ENCODE results near the gene PIP4K2C.
"Not testable (repeated sequence)": the region's sequence is repeated elsewhere in the genome, so short reads cannot be mapped to it uniquely, and the experiment has no call there.

PIP4K2C gene

DNA sequence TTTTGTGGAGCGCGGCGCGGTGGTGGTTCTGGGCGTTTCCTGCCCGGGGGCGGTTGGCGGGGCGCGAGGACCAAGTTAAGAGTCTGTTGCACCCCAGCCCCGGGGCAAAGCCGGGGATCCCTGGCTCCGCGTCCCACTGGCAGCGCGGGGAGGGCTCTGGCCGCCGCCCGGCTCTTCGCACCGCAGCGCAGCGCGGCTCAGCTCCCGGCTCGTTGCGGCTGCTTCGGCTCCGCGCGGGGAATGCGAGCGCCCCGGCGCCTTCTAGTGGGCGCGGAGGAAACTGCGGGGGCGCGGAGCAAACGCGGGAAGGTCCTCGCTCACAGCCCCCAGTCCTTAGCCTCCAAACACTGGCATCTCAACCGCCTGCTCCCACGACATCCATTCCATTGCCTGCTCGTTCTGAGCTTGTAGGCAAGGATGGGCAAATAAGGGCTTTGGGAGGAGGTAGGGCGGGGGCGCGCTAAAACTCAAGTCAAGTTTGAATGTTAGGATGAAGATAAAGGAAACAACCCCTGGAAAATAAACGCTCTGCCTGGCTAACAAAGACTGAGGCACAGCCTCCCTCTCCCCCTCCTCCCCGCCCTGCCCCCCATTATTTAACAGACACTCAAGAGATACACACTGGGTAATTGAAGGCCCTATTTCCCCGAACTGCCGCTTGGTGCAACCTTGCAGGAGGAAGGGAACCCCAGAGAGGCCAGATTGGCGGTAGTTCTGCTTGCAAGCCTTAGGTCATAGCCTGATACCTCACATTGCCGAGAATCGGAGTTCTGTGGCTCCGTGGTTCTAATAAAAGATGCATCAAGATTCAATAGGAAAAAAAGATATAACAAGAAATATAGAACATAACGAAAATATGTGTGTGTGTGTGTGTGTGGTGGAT, 42.2 kb downstream of the PIP4K2C start, which contains the start of gene B4GALNT1:
B4GALNT1 (minus strand) TSS at position 244 of the 883 bp plus-strand sequence. CDS start 1,069 bp downstream, outside the sequence.
- peak in 35 of 56 donors; percentile 20 to 73 (median 47) for DNase-seq

DNA sequence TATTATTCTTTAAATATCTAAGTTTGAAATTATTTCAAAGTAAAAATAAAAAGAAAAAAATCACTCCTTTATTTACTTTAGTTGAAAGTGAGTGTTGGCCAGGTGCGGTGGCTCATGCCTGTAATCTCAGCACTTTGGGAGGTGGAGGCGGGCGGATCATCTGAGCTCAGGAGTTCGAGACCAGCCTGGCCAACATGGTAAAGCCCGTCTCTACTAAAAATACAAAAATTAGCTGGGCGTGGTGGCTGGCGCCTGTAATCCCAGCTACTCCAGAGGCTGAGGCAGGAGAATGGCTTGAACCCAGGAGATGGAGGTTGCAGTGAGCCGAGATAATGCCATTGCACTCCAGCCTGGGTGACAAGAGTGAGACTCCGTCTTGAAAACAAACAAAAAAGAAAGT, 45.7 kb downstream of the PIP4K2C start:
- not testable (repeated sequence) for DNase-seq

DNA sequence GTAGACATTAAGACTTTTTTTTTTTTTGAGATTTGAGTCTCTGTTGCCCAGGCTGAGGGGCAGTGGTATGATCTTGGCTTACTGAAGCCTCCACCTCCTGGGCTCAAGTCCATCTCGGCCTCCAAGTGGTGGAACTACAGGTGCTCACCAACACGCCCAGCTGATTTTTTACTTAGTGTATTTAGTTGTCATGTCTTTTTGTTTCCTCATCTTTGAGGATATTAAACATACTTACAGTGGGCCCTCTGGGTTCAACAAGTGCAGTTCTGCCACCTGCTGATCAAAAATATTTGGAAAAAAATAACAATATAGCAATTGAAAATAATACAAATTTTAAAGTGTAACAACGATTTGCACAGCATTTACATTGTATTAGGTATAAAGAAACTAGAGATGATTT, 46.4 kb downstream of the PIP4K2C start:
- no peak for DNase-seq

DNA sequence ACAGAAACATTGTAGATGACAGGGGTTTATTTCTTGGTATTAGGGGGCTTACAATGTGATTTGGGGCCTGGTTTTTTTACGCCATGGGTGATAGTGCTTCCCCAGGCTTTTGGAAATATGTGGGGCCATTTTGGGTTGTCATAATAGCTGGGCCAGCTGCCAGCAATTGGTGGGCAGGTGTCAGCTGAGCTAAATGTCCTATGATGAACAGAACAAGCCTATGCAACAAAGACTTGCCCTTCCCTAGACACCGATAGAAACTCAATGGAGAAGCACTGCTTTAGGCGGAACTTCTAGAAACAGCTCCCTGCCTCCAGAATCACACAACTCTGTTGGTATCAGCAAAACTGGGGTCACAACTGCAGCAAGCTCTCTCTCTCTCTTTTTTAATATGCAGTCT, 47.1 kb downstream of the PIP4K2C start:
- DNase-seq: no peak

- DNase-seq: no peak
Observed at GRCh38 chr12:57640175-57641042, 49.4 kb downstream of the PIP4K2C start.

DNA sequence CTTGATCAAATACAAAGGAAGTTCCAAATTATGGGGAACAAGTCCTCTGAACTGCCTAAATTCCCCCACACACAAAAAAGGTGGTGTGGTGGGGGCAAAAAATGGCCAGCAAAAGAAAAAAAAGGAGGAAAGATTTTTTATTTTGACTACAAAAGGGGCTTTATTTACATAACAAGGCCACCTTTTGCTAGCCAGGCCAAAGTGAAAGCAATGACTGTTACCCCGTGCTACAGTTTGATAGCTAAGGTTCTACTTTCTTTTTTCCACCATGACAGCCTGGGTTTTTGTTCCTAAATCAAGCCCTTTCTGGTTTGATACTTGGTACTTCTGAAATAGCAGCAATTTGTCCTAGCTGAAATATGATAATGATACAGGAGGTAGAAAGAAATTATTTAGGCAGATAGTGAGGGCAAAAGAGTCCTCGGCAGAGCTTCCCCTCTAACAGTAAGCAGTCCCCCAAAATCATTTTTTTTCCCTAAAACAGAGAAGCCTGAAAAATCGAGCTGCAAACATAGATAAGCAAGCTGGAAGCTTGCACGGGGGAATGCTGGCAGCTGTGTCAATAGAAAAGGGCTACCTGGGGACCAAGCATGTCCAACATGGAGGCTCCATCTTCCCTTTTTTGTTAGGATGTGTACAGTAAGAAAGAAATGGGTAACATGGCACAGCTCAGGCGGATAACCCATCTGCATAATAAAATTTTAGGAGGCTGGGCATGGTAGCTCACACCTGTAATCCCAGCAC, 50.9 kb downstream of the PIP4K2C start:
- no peak for DNase-seq

DNA sequence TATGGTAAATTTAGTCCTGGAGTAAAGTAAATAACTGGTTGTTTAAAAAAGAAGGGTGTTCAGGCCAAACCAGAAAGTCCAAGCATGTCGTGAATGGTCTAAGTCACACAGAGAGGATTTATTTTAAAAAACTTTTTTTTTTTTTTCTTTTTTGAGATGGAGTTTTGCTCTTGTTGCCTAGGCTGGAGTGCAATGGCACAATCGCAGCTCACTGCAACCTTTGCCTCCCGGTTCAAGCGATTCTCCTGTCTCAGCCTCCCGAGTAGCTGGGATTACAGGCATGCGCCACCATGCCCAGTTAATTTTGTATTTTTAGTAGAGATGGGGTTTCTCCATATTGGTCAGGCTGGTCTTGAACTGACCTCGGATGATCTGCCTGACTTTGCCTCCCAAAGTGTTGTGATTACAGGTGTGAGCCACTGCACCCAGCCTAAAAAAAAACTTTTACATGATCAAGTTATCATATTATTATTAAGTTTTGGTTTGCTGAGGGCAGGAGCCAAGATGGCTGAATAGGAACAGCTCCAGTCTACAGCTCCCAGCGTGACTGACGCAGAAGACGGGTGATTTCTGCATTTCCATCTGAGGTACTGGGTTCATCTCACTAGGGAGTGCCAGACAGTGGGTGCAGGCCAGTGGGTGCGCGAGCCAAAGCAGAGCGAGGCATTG, 55.1 kb downstream of the PIP4K2C start:
- not testable (repeated sequence) for DNase-seq

- DNase-seq: not testable (repeated sequence)
Observed at GRCh38 chr12:57646659-57647049, 55.7 kb downstream of the PIP4K2C start.

Data from nucleus accumbens (tissue), 56 donors.